SK-N-MC (cell line): ENCODE data around the gene TP73.

Experiments used
- DNase-seq: peaks from one replicate; pipeline ENCODE4 v3.0.0-alpha.2; 2011; ENCODE audit warnings: low read depth, low spot score
- H3K27ac ChIP-seq: fragments of 200-600 bp; sonication (generic); 2 replicates; pipeline ENCODE4 v1.5.1; 2016; ENCODE audit warnings: mixed run types
- H3K36me3 ChIP-seq: fragments of 200-600 bp; sonication (generic); 2 replicates; pipeline ENCODE4 v1.6.1; 2017; ENCODE audit warnings: antibody characterized with exemption, low read length, mixed read lengths; ENCODE audit not compliant: insufficient read depth
- H3K4me3 ChIP-seq: fragments of 200-600 bp; sonication (generic); 2 replicates; pipeline ENCODE4 v1.5.1; 2016
- H3K9ac ChIP-seq: fragments of 200-600 bp; sonication (generic); 2 replicates; pipeline ENCODE4 v1.8.0; 2017; ENCODE audit warnings: mixed run types, mixed read lengths; ENCODE audit not compliant: insufficient read length
- H3K9me3 ChIP-seq: fragments of 200-600 bp; sonication (generic); 2 replicates; pipeline ENCODE4 v1.6.1; 2017; ENCODE audit warnings: low read depth, mild to moderate bottlenecking, antibody characterized with exemption, low read length, moderate library complexity, mixed read lengths
- EZH2 ChIP-seq: fragments of 200-600 bp; sonication (generic); IDR thresholded peaks from one replicate; pipeline ENCODE4 v1.6.1; 2017; ENCODE audit warnings: antibody characterized with exemption
- FOXP2 ChIP-seq: optimal IDR thresholded peaks from 2 replicates; pipeline ENCODE3; 2011; ENCODE audit warnings: mild to moderate bottlenecking, moderate library complexity; ENCODE audit not compliant: insufficient read depth; ENCODE audit errors: extremely low read length, control extremely low read depth
- POLR2AphosphoS5 ChIP-seq: IDR thresholded peaks from 2 replicates; pipeline ENCODE4 v1.6.1; 2012; ENCODE audit warnings: mild to moderate bottlenecking, low read depth, low read length, borderline replicate concordance

TP73 gene

GRCh38 chr1:3651930-3652547, at the start of gene TP73:
Gene TP73, plus strand, starts transcription at chr1:3652516. Its CDS starts 29,850 bp downstream, at chr1:3682366.
- DNase-seq = no peak
- Histone ChIP-seq H3K27ac (no peak within 1 kb of the TSS), H3K36me3 (peaks cover 6% of the 10 kb centered on the region), H3K9me3 (no peaks in the 10 kb centered on the region), H3K9ac (no peak within 1 kb of the TSS), H3K4me3 (peak within 1 kb of the TSS; percentile 40)
- no peak for TF ChIP-seq FOXP2
- TF ChIP-seq EZH2 = no peak
- TF ChIP-seq POLR2AphosphoS5 = no peak

GRCh38 chr1:3603156-3603555, 49.2 kb upstream of the TP73 start:
- no peaks in the 10 kb centered on the region for H3K9me3 ChIP-seq
- H3K4me3 ChIP-seq = no peak overlapping the region
- no peak for DNase-seq
- TF ChIP-seq EZH2 = no peak
- TF ChIP-seq FOXP2 = no peak
- TF ChIP-seq POLR2AphosphoS5 = no peak
- no peaks in the 10 kb centered on the region for H3K36me3 ChIP-seq
- H3K27ac ChIP-seq = no peak overlapping the region
- H3K9ac ChIP-seq = no peak overlapping the region

- Histone ChIP-seq H3K36me3 (no peaks in the 10 kb centered on the region), H3K9ac (no peak overlapping the region), H3K9me3 (no peaks in the 10 kb centered on the region), H3K27ac (no peak overlapping the region), H3K4me3 (no peak overlapping the region)
- TF ChIP-seq POLR2AphosphoS5 (no peak), FOXP2 (no peak), EZH2 (no peak)
- DNase-seq = no peak
These were observed 48.5 kb upstream of the TP73 start for GRCh38 chr1:3603571-3604467.

DNA sequence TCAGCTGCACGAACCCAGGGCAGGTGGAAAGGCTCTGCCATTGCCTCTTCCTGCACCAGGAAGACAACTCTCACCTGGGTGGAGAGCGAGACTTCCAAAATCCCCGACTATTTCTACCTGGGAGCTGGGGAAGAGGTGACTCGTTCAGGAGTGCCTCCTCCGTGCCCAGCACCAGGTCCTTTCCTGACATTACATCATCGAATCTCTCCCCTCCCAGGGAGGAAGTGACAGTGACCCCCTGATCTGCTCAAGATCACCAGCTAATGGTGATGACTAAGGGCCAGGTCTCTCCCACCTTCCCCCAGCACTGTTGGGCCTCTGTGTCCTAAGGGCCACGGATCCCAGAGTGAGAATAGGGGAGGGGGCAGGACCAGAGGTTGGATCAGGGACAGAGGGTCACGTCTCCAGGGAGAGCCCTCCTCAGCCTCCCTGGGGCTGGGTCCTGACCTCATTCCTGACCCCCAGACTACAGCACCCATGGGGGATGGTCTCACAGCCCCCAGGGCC, 47.8 kb upstream of the TP73 start:
- TF ChIP-seq FOXP2 = no peak
- TF ChIP-seq POLR2AphosphoS5 = no peak
- no peak for TF ChIP-seq EZH2
- Histone ChIP-seq H3K9ac (no peak overlapping the region), H3K36me3 (no peaks in the 10 kb centered on the region), H3K4me3 (no peak overlapping the region), H3K9me3 (no peaks in the 10 kb centered on the region), H3K27ac (no peak overlapping the region)
- DNase-seq = no peak

DNA sequence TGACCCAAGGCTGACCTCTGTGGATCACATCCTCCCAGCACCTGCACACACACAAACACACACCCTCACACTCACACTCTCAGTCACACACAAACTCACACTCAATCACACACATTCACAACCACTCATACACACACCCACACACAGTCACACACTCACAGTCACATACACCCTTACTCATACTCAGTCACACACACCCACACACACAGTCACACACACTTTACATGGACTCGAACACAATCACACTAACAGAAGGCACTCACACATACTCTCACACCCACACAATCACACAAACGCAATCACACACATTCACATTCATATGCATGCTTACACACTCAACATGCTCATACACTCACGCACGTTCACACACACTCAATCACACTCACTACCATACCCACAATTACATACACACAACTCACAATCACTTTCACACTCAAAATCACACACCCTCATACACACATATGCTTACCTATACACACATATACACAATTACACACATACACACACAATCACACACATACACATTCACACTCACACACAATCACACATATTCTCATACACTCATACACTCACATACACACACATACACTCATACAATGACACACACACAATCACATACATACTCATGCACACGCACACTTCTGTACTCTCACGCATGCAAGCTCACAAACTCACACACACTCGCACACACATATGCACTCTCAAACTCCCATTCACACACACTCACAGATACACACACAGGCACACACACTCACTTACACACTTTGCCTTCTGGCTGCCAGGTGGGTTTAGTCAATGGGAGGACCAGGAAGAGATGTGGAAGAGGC, 47.1 kb upstream of the TP73 start:
- Histone ChIP-seq H3K36me3 (no peaks in the 10 kb centered on the region), H3K27ac (no peak overlapping the region), H3K9ac (no peak overlapping the region), H3K4me3 (no peak overlapping the region), H3K9me3 (no peaks in the 10 kb centered on the region)
- DNase-seq = no peak
- no peak for TF ChIP-seq FOXP2
- TF ChIP-seq EZH2 = no peak
- no peak for TF ChIP-seq POLR2AphosphoS5

GRCh38 chr1:3606779-3607702, 45.3 kb upstream of the TP73 start:
- Histone ChIP-seq H3K27ac (no peak overlapping the region), H3K9me3 (no peaks in the 10 kb centered on the region), H3K4me3 (no peak overlapping the region), H3K9ac (no peak overlapping the region), H3K36me3 (no peaks in the 10 kb centered on the region)
- TF ChIP-seq POLR2AphosphoS5 = no peak
- no peak for TF ChIP-seq FOXP2
- TF ChIP-seq EZH2 = no peak
- DNase-seq = no peak

DNA sequence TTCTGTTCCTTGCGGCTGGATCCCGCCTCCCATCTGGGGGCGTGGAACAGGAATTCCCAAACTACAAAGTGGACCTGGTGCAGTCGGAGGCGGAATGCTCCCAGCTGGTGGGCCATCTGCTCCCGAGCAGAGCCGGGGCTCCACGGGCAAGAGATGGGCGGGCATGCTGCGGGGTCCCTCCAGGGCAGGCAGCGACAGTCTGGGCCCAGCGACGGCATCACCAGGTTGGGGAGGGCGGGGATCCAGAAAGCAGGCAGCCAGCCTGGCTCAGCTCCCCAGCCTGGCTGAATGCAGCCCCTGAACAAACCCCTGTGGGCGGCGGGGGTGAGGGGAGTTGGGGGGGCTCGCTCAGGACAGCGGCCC, 44.6 kb upstream of the TP73 start:
- no peak for DNase-seq
- Histone ChIP-seq H3K4me3 (no peak overlapping the region), H3K9me3 (no peaks in the 10 kb centered on the region), H3K9ac (no peak overlapping the region), H3K27ac (no peak overlapping the region), H3K36me3 (no peaks in the 10 kb centered on the region)
- TF ChIP-seq POLR2AphosphoS5 = no peak
- TF ChIP-seq EZH2 = no peak
- no peak for TF ChIP-seq FOXP2
